HL-60 (cell line): ENCODE results near the gene SMCO3.

Experiments used
- DNase-seq, 2 experiments: peaks; one replicate each; pipeline ENCODE4 v3.0.0-alpha.2; 2010 to 2020; ENCODE audit warnings: low read depth in 1 of 2, low spot score in 1 of 2
- H3K27ac ChIP-seq: fragments of 250-450 bp; sonication (Bioruptor Pico); replicated peaks from 2 replicates; pipeline ENCODE4 v1.5.1; 2020; ENCODE audit warnings: mild to moderate bottlenecking, moderate library complexity
- H3K27me3 ChIP-seq: fragments of 250-450 bp; sonication (Bioruptor Pico); 2 replicates; pipeline ENCODE4 v1.5.1; 2021; ENCODE audit warnings: mild to moderate bottlenecking, moderate library complexity; ENCODE audit not compliant: insufficient read depth, poor library complexity, severe bottlenecking
- H3K4me3 ChIP-seq: replicated peaks from 2 replicates; pipeline ENCODE4 v1.5.1; 2011; ENCODE audit warnings: mild to moderate bottlenecking, control low read depth, low read length; ENCODE audit not compliant: insufficient read depth
- CTCF ChIP-seq: IDR thresholded peaks from one replicate; pipeline ENCODE4 v1.5.1; 2011; ENCODE audit warnings: low read length, control low read depth, inconsistent platforms; ENCODE audit not compliant: insufficient read depth
- GABPA ChIP-seq: IDR thresholded peaks from 2 replicates; pipeline ENCODE4 v1.6.1; 2012; ENCODE audit warnings: low read depth
- POLR2AphosphoS5 ChIP-seq: IDR thresholded peaks from 2 replicates; pipeline ENCODE4 v1.6.1; 2012; ENCODE audit warnings: low read depth
- REST ChIP-seq: IDR thresholded peaks from 2 replicates; pipeline ENCODE4 v1.6.1; 2012; ENCODE audit warnings: low read depth; ENCODE audit not compliant: insufficient replicate concordance
- SPI1 ChIP-seq: IDR thresholded peaks from 2 replicates; pipeline ENCODE4 v1.6.1; 2012; ENCODE audit warnings: low read depth, mild to moderate bottlenecking, borderline replicate concordance

Gene SMCO3

GRCh38 chr12:14850929-14851663 is 37.1 kb upstream of the SMCO3 start:
- DNase-seq = no peak
- Histone ChIP-seq H3K27ac (no peak overlapping the region), H3K4me3 (no peak overlapping the region), H3K27me3 (no peaks in the 10 kb centered on the region)
- no peak for TF ChIP-seq SPI1
- no peak for TF ChIP-seq REST
- TF ChIP-seq CTCF = no peak
- TF ChIP-seq POLR2AphosphoS5 = no peak
- TF ChIP-seq GABPA = no peak

GRCh38 chr12:14849661-14850060 is 35.7 kb upstream of the SMCO3 start:
- H3K27me3 ChIP-seq = no peaks in the 10 kb centered on the region
- no peak for TF ChIP-seq REST
- TF ChIP-seq POLR2AphosphoS5 = no peak
- no peak for TF ChIP-seq GABPA
- TF ChIP-seq CTCF = no peak
- no peak for TF ChIP-seq SPI1
- no peak overlapping the region for H3K27ac ChIP-seq
- H3K4me3 ChIP-seq = no peak overlapping the region
- no peak for DNase-seq

- no peak for DNase-seq
- Histone ChIP-seq H3K4me3 (no peak overlapping the region), H3K27me3 (no peaks in the 10 kb centered on the region), H3K27ac (no peak overlapping the region)
- TF ChIP-seq GABPA (no peak), SPI1 (no peak)
These were observed 33.0 kb upstream of the SMCO3 start for GRCh38 chr12:14846876-14847580.

GRCh38 chr12:14846042-14846587 is 32.1 kb upstream of the SMCO3 start:
- Histone ChIP-seq H3K27me3 (no peaks in the 10 kb centered on the region), H3K4me3 (no peak overlapping the region), H3K27ac (no peak overlapping the region; the same call in 1 of the 2 replicates)
- peak; percentile 18 to 46 for DNase-seq
- no peak for TF ChIP-seq CTCF
- TF ChIP-seq REST = no peak
- no peak; the same call in 1 of the 2 replicates for TF ChIP-seq SPI1
